Caki2 (cell line): ENCODE results near the gene USP7. TPM values are rescaled to one million over a fixed set of nuclear protein-coding genes. Genes with fewer than 3 reads are reported as not detected.
"Not testable (repeated sequence)": the region's sequence is repeated elsewhere in the genome, so short reads cannot be mapped to it uniquely, and the experiment has no call there.

Source experiments
- DNase-seq: peaks from one replicate; pipeline ENCODE4 v3.0.0-alpha.2; 2015; ENCODE audit warnings: low read depth
- in situ Hi-C: cut with HindIII; loops from 2 replicates; pipeline ENCODE4 v1.10.0; 2016; ENCODE audit warnings: low sequenced_read_pairs, low pct_unique_long_range_greater_than_20kb, mixed read lengths
- total RNA-seq: library from RNA; depleted of rRNA; stranded (reverse); fragments of >200 nt; shearing (Covaris generic); gene quantifications from 2 replicates; pipeline ENCODE4 v1.2.3, GENCODE V29; 2014; ENCODE audit warnings: low replicate concordance

USP7 gene
- total RNA-seq, 1 experiment from 2014 or later: 14.9 TPM

DNA sequence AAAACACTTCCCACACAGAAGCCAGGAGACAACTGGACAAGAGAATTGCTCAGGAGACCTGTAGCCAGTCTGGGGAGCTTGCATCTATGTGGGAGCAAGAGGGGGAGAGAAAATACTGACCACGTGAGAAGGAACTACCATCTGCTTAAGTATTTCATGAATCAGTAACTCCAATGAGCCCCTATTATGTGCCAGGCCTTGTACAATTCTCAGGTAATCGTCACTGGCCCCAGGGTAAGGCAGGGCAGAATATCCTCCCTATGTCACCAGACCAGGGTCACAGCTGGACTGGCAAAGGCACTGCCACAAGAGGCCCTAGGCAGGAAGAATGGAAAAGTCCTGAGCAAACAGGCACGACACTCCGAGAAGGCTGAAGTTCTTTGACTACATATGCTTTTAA lies 25.9 kb downstream of the USP7 start:
- in situ Hi-C loops: no loop called here
- DNase-seq: no peak

- in situ Hi-C loops: no loop called here
- DNase-seq: peak; percentile 57
These were observed 27.3 kb downstream of the USP7 start for GRCh38 chr16:8936421-8936820.

DNA sequence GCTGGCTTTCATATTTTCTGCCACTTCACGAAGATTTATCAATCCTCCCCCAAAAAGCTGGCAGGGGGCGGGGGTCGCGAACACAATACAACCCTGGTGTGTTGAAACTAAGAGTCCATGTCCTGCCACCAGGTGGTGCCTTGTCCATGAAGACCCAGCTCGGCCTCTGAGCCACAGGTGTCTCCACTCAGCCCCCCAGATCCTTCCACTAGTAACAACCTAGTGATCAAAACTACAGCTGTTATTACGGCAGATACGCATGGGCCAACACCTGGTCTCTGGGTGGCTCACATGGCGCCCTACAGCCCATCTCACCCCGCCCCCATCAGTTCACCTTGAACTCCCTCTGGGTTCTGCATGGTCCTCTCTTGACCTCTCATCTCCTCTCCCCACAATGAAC lies 27.7 kb downstream of the USP7 start:
- DNase-seq: no peak
- in situ Hi-C loops: no loop called here

GRCh38 chr16:8934601-8935000 lies 29.1 kb downstream of the USP7 start:
- in situ Hi-C loops: no loop called here
- no peak for DNase-seq

DNA sequence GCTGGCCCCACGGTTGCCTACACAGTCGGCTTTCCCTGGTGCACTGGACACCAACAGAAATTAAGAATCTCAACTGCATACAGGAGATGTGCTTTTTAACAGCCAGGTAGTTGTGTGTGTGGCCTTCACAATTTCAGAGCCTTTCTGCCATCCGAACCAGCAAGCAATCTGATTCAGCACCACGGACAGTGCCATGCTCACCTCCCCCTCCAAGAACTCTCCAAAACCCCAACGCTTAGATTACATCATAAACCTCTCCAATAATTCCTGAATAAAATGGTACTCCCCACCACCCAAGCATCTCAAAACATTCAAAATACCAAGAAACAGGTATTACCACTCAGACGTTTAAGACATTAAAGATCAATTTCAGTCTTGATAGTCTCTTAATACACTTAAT lies 31.8 kb downstream of the USP7 start:
- in situ Hi-C loops: no loop called here

DNA sequence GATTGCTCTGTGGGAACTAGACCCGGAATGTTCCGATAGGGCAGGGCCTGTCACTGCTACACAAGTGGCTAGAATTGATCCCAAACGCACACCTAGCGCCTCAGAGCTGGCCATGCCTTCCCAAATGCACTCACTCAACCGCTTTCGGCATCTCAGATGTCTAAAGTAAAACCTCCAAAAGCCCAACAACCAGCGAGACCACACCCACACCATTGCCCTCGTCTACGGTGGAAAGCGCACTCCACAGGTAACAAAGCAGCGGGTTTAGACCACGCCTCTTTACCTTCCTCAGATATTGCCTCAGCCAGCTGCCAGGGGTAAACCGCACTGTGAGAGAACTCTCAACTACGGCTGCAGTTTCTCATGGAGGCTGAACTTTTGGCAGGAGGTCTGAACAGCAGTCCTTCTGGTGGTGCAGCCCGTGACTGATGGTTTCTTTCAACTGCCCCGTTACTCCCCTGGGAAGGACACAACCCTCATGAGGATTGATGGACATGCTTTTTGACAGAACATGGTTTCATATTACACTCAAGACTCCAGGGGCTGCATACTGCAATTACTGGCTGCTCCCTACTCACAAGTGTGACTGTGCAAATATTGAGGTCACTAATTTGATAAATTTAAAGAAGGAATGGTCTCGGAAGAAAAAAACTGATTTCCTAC lies 34.5 kb downstream of the USP7 start:
- in situ Hi-C loops: no loop called here

More for the DNA sequence above, 31.8 kb downstream of the USP7 start:
- peak; percentile 52 for DNase-seq

DNA sequence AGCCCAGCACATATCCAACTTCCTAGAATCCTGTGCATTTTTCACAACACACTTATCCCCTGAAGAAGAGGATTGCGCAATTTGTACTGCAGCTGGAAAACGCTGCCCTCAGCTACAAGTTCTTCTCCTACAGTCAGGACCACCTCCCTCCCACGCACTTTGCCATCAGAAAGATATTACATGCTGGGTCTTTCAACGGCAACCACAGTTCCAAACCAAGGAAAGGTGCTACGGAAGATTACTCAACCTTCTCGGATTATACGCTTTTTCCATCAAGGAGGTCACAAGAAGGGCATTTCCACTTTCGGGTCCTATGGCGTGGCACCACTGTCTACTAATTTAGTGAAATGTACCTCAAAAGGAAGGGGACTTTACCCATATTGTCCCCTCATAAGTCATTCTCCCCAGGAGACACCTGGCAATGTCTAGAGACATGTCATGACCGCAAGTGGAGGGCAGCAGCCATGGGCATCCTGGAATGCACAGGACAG lies 35.2 kb downstream of the USP7 start:
- no peak for DNase-seq
- in situ Hi-C loops: no loop called here

More for the DNA sequence above, 34.5 kb downstream of the USP7 start:
- DNase-seq: no peak

DNA sequence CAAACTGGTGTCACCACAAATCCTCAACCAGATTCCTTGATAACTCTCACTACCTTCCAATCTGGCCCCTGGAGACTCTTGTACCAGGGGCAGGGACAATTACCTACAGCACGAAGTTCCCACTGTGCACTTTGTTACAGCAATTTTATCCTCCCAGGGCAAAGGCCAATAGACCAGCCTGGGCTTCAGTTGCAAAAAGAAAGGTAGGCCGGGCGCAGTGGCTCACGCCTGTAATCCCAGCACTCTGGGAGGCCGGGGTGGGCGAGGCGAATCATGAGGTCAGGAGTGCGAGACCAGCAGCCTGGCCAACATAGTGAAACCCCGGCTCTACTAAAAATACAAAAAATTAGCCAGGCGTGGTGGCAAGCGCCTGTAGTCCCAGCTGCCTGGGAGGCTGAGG lies 36.9 kb downstream of the USP7 start:
- in situ Hi-C loops: no loop called here
- no peak for DNase-seq

- in situ Hi-C loops: no loop called here
- no peak for DNase-seq
These were observed 38.3 kb downstream of the USP7 start for GRCh38 chr16:8925455-8925854.

DNA sequence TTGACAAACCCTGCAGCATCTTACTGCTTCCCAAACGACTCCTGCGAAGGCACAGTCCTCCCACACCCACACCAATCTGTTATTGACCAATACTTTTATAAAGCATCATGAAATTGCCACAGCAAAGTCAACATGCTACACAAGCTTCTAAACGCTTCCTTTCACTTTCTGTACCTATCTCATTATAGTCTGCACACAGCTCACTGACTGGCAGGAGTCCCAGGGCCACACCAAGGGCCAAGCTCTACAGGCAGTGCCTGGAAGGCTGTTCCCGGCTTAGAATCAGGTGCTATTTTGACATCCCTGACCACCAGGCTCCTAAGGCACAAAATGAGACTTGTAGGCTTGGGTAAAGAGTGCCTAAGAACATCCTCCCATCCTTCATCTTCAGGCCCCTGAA lies 39.5 kb downstream of the USP7 start:
- DNase-seq: no peak
- in situ Hi-C loops: no loop called here

DNA sequence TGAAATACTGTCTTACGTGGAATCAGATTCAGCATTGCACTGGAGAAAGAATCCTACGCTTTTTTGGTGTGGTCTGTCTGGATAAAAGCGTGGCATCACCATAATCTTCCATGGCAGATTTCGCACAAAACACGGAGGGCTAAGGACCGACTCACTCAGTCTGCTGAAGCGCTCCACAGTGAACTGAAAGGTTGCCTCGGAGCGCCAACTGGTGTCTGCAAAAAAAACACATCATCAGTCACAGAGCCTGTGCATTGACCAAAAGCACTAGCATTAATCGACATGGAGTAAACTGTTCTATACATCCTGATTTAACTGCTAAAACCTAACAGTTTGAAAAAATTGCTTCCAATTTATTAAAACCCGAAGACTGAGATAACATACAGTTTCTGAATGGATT lies 40.5 kb downstream of the USP7 start:
- in situ Hi-C loops: no loop called here
- DNase-seq: no peak

DNA sequence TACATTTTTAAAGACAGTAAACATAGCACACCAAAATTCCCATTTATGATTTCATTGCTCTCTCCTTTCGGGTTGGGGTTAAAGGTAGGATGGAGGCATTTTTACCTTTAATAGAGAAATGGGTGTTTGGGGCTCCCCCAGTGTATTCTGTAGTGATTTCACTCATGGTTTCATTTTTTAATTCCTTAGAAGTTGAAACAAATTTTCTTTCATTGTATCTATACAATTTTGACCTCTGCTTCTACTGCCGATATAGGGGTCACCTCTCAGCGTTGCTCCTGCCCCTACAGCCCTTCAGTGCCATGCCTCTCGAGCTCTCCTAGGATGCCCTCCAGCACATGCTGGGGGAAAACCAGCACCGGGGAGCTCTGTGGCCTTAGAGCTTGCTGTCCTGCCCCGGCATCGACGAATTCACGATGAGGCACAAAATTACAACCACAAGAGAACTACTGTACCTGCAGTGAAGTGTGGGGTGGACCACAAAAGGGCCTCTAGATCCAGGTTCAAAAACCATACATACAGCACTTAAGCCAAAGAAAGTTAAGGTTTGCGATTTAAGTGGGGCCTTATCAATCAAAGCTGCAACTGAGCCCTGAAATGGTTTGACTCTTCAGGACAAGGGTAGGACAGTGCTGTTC lies 42.2 kb downstream of the USP7 start:
- no peak for DNase-seq
- in situ Hi-C loops: no loop called here

DNA sequence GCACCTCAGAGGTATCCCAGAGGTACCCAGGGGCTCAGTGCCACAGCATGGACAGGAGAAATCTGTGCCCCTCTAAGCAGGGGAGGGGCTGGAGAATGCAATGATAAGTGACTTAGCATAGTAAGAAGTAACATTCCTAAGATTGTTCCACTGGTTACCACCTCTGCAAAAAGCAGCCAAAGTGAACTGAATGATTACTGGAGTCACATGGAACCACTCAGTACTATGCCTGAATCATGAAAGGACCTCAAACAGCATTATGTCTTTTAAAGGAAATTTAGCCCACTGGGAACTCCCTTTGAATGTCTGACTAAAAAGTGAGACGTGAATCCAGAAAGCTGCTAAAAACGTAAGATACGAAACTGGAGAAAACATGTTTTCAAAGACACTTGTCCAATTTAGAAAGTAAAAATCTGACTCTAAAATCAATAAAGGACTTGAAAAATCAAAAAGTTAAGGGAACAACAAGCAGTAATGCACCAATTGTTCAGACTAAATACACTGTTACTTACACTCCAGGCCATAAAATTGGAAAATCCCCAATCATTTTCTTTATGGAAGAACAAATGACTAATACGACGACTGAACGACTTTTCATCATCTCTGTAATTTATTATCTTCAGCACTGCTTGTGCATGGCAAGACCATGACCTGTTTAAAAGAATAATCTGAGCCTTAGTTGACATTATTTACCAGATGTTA lies 42.9 kb downstream of the USP7 start:
- DNase-seq: no peak
- in situ Hi-C loops: no loop called here

- DNase-seq: no peak
- in situ Hi-C loops: no loop called here
These were observed 43.7 kb downstream of the USP7 start for GRCh38 chr16:8919934-8920462.

- in situ Hi-C loops: no loop called here
- no peak for DNase-seq
These were observed 44.4 kb downstream of the USP7 start for GRCh38 chr16:8919089-8919933.

DNA sequence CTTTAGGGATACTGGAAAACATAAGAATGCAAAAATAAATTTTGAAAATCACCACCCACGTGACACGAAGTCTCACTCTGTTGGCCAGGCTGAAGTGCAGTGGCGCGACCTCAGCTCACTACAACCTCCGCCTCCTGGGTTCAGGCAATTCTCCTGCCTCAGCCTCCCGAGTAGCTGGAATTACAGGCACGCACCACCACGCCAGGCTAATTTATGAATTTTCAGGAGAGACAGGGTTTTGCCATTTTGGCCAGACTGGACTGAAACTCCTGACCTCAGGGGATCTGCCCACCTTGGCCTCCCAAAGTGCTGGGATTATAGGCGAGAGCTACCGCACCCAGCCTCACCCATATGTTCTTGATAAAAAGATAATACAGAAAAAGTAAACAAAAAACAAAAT lies 46.4 kb downstream of the USP7 start:
- DNase-seq, in situ Hi-C loops: not testable (repeated sequence)

- DNase-seq: no peak
- in situ Hi-C loops: no loop called here
These were observed 47.0 kb downstream of the USP7 start for GRCh38 chr16:8916541-8917225.
